GM19025 (cell line): ENCODE measurements around the gene RGN.
A peak's percentile ranks its signal among the peaks of the same experiment; 100 is the strongest.
"Not testable (repeated sequence)": the region's sequence is repeated elsewhere in the genome, so short reads cannot be mapped to it uniquely, and the experiment has no call there.

Source experiments
- ATAC-seq: cut with Tn5 transposase; IDR thresholded peaks from one replicate; pipeline ENCODE4 v1.9.1; 2021; ENCODE audit warnings: mild to moderate bottlenecking, low read depth, moderate library complexity; ENCODE audit not compliant: unreplicated experiment

The RGN gene

GRCh38 chrX:47112316-47112954 is 34.2 kb downstream of the RGN start:
- no peak for ATAC-seq

- not testable (repeated sequence) for ATAC-seq
Observed at GRCh38 chrX:47116551-47117110, 38.4 kb downstream of the RGN start.

- ATAC-seq, result not testable (repeated sequence)
Observed at GRCh38 chrX:47124466-47124865, 46.2 kb downstream of the RGN start.

- ATAC-seq, result peak; percentile 98
Observed at GRCh38 chrX:47129157-47129898, 51.1 kb downstream of the RGN start.

- ATAC-seq, result no peak
Observed at GRCh38 chrX:47129899-47130358, 51.7 kb downstream of the RGN start.

- no peak for ATAC-seq
Observed at GRCh38 chrX:47133493-47133892, 55.2 kb downstream of the RGN start.

GRCh38 chrX:47135650-47136049 is 57.4 kb downstream of the RGN start:
- not testable (repeated sequence) for ATAC-seq

- ATAC-seq, result no peak
Observed at GRCh38 chrX:47138171-47138570, 59.9 kb downstream of the RGN start.
